Measurements from ENCODE around the gene RAD50. TPM values are rescaled to one million over a fixed set of nuclear protein-coding genes. Genes with fewer than 3 reads are reported as not detected.

The RAD50 gene
- total RNA-seq, 1 donor from 2014 or later = 42.6 TPM

- H3K4me3 Mint-ChIP-seq = no peak within 1 kb of the TSS
- H3K9me3 Mint-ChIP-seq = no peaks in the 10 kb centered on the region
- ChIA-PET CTCF (no interaction called here), POLR2A (no interaction called here)
- DNase-seq = no peak
- intact Hi-C loops (cut with micrococcal nuclease) = no loop called here
- no peaks in the 10 kb centered on the region for H3K36me3 Mint-ChIP-seq (ENCODE audit: low read depth)
- peaks cover 5% of the 10 kb centered on the region for H3K4me1 Mint-ChIP-seq
- no peak for TF ChIP-seq CTCF (IDR thresholded peaks at IDR 0.05)
- no peaks in the 10 kb centered on the region for H3K27me3 Mint-ChIP-seq
- no peak for ATAC-seq (ENCODE audit: low read depth)
- H3K27ac Mint-ChIP-seq = no peak within 1 kb of the TSS
Observed at GRCh38 chr5:132673939-132674630, 117.3 kb downstream of the RAD50 start, which contains the start of gene IL4. Gene IL4, plus strand, starts transcription at chr5:132673989. Its CDS starts 62 bp downstream, at chr5:132674051.

- intact Hi-C loops (cut with micrococcal nuclease) = no loop called here
- ChIA-PET POLR2A (no interaction called here), CTCF (no interaction called here)
- TF ChIP-seq CTCF (IDR thresholded peaks at IDR 0.05) = no peak
- H3K27me3 Mint-ChIP-seq = no peaks in the 10 kb centered on the region
- H3K4me3 Mint-ChIP-seq = no peak overlapping the region
- DNase-seq = no peak
- H3K36me3 Mint-ChIP-seq (ENCODE audit: low read depth) = no peaks in the 10 kb centered on the region
- peaks cover 5% of the 10 kb centered on the region for H3K4me1 Mint-ChIP-seq
- peak; percentile 14 for ATAC-seq (ENCODE audit: low read depth)
- H3K9me3 Mint-ChIP-seq = no peaks in the 10 kb centered on the region
- no peak overlapping the region for H3K27ac Mint-ChIP-seq
Observed at GRCh38 chr5:132674671-132675506, 118.1 kb downstream of the RAD50 start.

- no peak for ATAC-seq (ENCODE audit: low read depth)
- Mint-ChIP-seq H3K27ac (no peak overlapping the region), H3K27me3 (no peaks in the 10 kb centered on the region), H3K4me1 (peaks cover 12% of the 10 kb centered on the region), H3K9me3 (no peaks in the 10 kb centered on the region), H3K4me3 (no peak overlapping the region), H3K36me3 (ENCODE audit: low read depth) (no peaks in the 10 kb centered on the region)
- POLR2A ChIA-PET = no interaction called here
- CTCF ChIA-PET = no interaction called here
- intact Hi-C loops (cut with micrococcal nuclease) = no loop called here
- TF ChIP-seq CTCF (IDR thresholded peaks at IDR 0.05) = no peak
- no peak for DNase-seq
Observed at GRCh38 chr5:132675936-132676689, 119.3 kb downstream of the RAD50 start.

GRCh38 chr5:132677191-132677590 lies 120.4 kb downstream of the RAD50 start:
- H3K9me3 Mint-ChIP-seq = no peaks in the 10 kb centered on the region
- ChIA-PET POLR2A (no interaction called here), CTCF (no interaction called here)
- H3K4me1 Mint-ChIP-seq = peaks cover 23% of the 10 kb centered on the region
- intact Hi-C loops (cut with micrococcal nuclease) = no loop called here
- H3K27ac Mint-ChIP-seq = no peak overlapping the region
- DNase-seq (no peak), ATAC-seq (ENCODE audit: low read depth) (no peak)
- no peak overlapping the region for H3K4me3 Mint-ChIP-seq
- TF ChIP-seq CTCF (IDR thresholded peaks at IDR 0.05) = no peak
- H3K27me3 Mint-ChIP-seq = no peaks in the 10 kb centered on the region
- no peaks in the 10 kb centered on the region for H3K36me3 Mint-ChIP-seq (ENCODE audit: low read depth)

Data from activated B cell treated with CpG ODN at 0.5 μM for 24 hours (primary cell).